SIG-M5 (cell line): ENCODE results near the gene EYS.

ENCODE experiments used
- DNase-seq: peaks from one replicate; lab custom pipeline; 2025; lab: John Stamatoyannopoulos, UW

Gene EYS

GRCh38 chr6:63671098-63671754 lies 2035.8 kb downstream of the EYS start:
- no peak for DNase-seq
